NT2/D1 (cell line): ENCODE data around the gene ACTN4.

Experiments used
- SUZ12 ChIP-seq: IDR thresholded peaks from 2 replicates; pipeline ENCODE4 v1.6.1; 2011; ENCODE audit not compliant: insufficient read length, insufficient read depth; ENCODE audit errors: extremely low read depth
- ZNF274 ChIP-seq: IDR thresholded peaks from 2 replicates; pipeline ENCODE4 v1.6.1; 2011; ENCODE audit warnings: mild to moderate bottlenecking, low read depth, low read length

DNA sequence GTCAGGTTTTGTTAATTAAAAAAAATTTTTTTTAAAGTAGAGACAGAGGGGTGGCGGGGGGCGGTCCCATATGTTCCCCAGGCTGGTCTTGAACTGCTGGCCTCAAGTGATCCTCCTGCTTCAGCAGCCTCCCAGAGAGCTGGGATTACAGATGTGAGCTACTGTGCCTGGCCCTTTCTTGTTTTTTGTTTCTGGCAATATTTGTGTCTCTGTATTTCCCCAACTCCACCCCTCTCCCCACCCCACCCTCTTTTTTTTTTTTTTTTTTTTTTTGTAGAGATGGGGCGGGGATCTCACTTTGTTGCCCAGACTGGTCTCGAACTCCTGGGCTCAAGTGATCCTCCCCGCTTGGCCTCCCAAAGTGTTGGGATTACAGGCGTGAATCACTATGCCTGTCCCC is 97.4 kb downstream of the ACTN4 start:
- TF ChIP-seq SUZ12 (no peak), ZNF274 (no peak)
